Measurements from ENCODE around the gene COL23A1.
"Not testable (repeated sequence)": the region's sequence is repeated elsewhere in the genome, so short reads cannot be mapped to it uniquely, and the experiment has no call there.

Gene COL23A1

DNA sequence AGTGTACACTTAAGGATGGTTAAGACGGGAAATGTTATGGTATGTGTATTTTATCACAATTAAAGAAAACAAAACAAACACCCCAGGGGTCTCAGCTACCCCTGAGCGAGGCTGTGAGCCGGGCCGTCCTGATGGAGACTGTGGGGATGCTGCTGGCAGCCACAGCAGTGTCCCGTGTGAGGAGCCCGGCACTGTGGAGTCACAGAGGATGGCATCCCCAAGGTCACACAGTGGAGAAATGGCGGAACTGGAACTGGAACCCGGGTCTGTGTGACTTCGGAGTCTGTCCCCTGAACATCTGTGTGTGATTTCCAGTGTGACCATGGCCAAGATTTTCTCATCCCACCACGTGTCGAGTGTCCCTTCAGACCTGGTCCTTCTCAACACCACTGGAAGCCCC lies 276.9 kb downstream of the COL23A1 start:
- no peak for DNase-seq

GRCh38 chr5:178312880-178313282 lies 277.3 kb downstream of the COL23A1 start:
- no peak for DNase-seq

DNA sequence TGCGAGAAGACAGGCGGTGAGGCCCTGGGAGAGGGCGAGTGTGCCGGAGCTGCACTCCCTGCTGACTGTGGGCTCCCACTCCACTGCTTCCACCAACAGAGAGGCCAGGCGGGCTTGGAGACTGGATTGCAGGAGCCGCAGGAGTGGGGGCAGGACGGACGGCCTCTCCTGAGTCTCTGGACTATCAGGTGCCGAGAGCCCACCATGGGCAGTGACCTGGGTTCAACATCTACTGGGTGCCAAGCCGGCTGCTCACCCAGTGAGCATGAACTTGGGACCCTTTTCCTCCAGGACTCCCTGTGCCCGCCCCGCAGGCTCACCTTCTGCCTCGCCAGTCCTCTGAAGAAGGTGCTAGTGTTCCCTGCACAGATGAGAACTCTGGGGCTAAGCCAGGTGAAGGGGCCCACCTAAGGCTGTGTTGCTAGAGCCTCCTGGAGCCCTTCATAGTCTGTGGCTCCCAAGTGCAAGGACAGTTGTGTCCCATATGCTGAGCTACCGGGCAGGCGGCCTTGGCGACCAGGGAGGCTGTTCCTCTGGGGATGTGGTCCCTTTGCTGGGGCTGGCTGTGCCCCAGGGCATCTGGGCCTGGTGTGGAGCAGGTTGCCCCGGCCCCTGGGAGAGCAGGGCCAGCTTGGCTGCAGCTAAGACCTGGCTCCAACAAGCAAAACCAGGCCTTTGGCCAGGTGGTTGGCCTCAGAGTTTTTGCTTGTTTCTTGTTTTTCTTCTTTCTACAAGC lies 279.9 kb downstream of the COL23A1 start:
- no peak for DNase-seq

- no peak for DNase-seq
Measured at GRCh38 chr5:178309271-178310013, 280.8 kb downstream of the COL23A1 start.

DNA sequence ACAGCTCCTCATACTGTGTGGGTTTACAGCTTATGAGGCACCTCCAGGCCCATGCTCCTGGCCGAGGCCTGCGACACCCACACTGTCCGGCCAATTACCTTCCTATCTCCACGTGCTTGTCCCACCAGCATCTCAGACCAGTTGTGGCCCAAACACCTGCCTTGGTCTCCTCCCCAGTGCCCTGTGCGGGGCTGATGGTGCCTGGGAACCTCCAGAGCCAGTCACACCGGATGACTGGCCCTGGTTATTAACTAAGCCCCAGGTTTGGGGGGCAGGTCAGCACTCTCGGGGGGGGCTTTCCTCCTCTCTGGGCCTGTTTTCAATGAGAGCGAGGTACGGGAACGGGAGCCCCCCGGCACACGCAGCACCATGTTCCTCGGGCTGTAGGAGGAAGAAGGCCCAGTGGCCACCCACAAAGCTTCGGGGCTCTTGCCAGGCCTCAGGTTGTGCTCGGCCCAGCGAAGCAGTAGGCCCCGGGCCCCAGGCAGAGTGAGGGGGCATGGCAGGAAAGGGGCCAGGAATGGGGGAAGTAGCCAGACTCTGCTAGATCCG lies 281.6 kb downstream of the COL23A1 start:
- DNase-seq = no peak

- no peak for DNase-seq
Measured at GRCh38 chr5:178307267-178308045, 282.7 kb downstream of the COL23A1 start.

DNA sequence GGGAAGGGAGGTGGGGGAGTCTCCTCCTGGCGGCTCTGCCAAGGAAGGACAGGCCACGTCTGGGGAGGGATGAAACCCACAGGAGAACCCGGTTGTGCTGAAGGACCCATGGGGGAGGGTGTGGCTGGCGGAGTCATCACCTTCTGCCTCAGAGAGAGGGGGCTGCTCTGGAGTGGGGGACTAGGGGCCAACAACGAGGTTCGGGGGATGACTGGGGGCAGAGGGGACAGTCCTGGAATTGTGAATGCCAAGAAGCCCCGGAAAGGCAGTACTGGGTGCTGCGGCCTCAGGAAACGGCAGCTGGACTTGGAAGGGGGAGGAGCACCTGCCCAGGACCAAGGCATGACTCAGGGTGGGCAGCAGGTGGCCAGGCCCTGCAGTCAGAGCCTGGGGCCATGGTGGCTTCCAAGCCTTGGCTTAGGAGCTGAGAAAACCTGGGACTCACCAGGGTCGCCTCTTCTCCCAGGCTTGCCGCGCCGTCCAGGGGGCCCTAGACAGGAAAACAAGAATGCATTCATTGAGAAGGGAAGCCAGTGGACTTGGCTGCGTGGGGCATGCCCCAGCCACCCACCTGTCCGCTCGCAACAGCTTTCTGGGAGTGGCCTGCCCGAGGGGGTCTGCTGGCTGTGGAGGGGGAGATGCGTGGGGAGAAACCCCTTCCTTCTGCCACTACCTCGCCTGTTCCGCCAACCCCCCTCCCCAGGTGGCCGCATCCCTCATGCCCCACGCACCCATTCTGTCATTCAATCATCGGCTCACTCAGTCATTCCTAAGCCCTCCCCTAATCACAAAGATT lies 283.6 kb downstream of the COL23A1 start:
- no peak for DNase-seq

DNA sequence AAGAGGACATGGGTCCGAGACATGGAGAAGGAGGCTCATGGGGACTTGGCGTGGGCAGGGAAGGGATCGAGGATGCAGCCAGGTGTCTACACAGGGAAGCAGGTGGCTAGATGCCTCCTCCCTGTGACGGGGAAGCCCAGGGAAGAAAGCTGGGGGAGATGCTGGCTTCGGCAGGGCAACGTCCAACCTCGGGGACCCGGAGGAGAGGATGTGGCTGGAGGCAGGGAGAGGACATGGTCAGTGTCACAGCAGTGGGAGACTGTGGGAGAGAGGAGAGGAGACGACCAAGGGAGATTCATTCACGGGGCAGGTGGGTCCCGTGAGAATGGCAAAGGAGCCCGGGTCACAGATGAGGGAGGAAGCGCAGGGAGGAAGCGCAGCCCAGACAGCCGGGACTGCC lies 284.4 kb downstream of the COL23A1 start:
- no peak for DNase-seq

- DNase-seq = no peak
Measured at GRCh38 chr5:178304761-178305645, 285.2 kb downstream of the COL23A1 start.

GRCh38 chr5:178304016-178304415 lies 286.2 kb downstream of the COL23A1 start:
- no peak for DNase-seq

DNA sequence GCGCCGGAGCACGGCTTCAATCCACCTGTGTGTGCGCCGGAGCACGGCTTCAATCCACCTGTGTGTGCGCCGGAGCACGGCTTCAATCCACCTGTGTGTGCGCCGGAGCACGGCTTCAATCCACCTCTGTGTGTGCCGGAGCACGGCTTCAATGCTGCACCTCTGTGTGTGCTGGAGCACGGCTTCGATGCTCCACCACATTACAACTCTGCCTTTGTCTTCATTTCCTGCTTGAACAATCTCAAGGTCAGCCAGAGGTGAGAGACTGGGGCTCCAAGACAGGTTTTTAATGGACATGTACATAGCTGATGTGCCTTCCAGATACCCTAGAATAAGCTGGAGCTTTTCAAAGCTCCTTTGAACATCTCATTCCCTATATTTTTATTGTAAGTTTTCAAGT lies 287.9 kb downstream of the COL23A1 start:
- DNase-seq = not testable (repeated sequence)

- no peak for DNase-seq
Measured at GRCh38 chr5:178301641-178302040, 288.6 kb downstream of the COL23A1 start.

DNA sequence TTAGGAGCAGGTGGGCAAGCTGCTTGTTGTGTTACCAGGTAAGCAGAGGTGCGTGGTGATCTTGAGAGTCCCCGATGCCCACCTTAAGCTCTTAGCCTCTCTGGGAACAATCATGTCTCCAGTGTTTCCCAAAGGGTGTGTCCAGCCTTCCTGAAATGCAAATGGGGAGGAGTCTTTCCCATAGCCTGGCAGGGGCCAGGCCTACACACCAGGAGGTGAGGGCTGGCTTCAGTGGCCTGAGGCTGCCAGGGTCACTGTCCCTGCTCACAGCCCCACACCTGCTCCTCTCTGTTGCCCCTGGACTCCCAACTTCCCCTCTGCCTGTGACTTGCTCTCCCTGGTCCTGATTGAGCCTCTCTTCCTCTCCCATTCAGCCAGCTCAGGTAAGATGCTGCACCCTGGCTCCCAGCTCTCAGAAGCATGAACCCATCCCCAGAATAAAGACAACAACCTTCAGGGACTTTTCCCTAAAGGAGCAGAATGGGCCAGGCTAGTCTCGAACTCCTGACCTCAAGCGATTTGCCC lies 291.8 kb downstream of the COL23A1 start:
- no peak for DNase-seq

DNA sequence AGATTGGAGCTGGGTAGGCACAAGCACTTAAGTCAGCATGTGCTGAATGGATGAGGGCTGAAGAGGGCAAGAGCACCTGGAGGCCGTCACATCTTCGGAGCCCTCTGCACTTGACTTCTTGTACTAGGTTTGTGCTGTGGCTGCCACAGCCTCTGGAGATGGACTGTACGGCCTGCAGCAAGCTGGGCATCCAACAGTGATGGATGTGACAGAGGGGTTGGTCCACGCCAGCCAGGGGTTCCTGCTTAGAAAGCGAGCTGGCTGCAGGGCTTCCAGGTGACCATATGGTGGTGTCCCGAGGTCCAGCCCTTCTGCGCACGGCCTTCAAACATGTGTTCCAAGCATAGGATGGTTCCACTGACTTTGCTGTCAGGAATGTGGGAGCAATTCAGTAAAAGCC lies 292.4 kb downstream of the COL23A1 start:
- DNase-seq = no peak

- no peak for DNase-seq
Measured at GRCh38 chr5:178296066-178296465, 294.1 kb downstream of the COL23A1 start.

DNA sequence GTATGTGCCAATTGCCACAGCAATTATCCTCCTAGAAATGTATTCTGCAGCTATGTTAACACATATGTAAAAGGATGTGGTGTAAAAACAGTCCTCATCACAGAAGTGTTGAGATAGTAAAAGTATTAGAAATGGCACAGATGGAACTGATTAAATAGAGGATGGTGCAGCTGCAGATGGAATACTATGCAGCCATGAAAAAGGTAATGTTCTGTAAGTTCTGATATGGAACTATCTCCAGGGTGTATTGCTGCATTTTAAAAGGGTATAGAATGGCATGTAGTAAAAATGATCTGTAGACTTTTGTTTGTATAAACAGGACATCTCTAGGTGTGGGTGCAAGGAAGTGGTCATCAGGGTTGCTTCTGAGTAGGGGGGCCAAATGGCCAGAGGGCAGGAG lies 294.6 kb downstream of the COL23A1 start:
- DNase-seq = no peak

DNA sequence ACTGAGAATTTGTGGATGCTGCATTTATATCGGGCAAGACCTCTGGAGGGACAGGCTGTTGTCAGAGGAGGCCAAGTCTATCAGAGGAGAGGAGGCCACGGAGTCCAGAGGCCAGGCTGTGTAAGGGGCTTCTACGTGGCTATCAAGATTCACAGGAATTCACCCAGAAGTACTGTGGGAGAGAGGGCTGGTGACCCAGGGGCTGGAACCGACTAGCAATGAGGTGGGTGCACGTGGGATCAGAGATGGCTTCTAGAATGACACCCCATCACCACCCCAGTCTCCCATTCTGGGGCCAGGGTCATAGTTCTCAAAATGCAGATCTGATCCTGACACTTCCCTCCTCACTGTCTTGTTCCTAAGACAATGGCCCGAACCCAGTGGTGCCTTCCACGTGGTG lies 296.4 kb downstream of the COL23A1 start:
- DNase-seq = no peak

GRCh38 chr5:178293400-178293799 lies 296.8 kb downstream of the COL23A1 start:
- no peak for DNase-seq

DNA sequence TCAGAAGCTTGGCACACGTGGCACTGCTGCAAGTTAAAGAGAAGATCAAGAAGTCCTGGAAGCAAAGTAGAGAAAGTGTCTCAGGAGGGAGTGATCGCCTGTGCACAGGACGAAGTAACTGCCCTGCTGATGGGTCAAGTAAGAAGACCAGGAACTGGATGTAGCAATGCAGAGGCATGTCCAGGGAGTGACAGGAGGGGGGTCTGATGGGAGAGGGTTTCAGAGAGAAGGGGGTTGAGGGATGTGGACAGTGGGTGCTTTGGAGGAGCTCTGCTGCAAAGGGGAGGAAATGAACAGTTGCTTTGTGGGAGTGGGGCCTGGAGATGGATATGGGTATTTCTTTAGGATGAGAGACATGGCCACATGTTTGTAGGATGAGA lies 297.4 kb downstream of the COL23A1 start:
- DNase-seq = no peak

DNA sequence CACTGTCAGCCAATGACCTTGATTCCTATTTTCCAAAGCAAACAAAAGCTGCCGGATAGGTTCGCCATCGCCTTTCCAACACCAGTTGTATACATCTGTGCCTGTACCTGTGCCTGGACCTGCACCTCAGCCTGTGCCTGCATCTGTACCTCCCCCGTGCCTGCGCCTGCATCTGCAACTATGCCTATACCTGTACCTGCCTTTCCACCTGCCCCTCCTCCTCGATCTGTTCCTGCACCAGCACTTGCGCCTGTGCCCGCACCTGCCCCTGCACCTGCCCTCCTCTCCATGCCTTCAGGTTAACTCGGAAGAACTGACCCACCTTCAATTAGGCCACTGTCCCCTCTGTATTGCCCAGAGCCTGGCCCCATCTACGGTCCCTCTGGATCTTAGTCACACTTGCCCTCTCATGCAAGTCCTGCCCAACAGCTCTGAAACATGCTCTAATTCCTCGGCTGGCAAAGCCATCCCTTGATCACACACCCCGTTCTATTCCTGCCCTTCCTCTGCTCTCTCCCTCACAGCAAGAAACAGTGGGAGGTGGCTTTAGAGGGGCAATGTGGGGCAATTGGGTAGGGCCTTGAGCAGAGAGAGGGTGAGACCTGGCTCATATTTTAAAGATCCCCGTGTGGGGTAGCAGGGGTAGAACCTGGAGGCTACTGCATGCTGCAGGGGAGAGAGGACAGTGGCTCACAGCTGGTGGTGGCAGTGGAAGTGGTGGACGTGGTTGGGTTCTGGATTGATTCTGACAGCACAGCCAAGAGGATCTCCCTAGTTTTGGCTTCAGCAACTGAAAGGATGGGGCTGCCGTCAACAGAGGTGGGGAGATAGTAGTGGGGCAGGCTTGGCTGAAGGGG lies 298.0 kb downstream of the COL23A1 start:
- no peak for DNase-seq
